Measurements from ENCODE around the gene FHAD1. TPM values are rescaled to one million over a fixed set of nuclear protein-coding genes. Genes with fewer than 3 reads are reported as not detected.
A peak's percentile ranks its signal among the peaks of the same experiment; 100 is the strongest.

FHAD1 gene
- total and polyA plus RNA-seq, 9 of the 15 experiments (the other 6 are each of a cell fraction or from before 2014, with no cell fraction given), result 0.32 to 2.1 (median 1.5) TPM; not detected in 1

- TF ChIP-seq TRIM25 (IDR thresholded peaks at IDR 0.05; ENCODE audit: borderline replicate concordance) (no peak), L3MBTL2 (IDR thresholded peaks at IDR 0.05) (peak; percentile 38; the same call in 1 of the 2 replicates), ZHX1 (conservative IDR thresholded peaks at IDR 0.05; ENCODE audit: low read length) (no peak), ESRRB (CRISPR knock-in tag; IDR thresholded peaks at IDR 0.05; ENCODE audit: borderline replicate concordance) (no peak), C11orf30 (IDR thresholded peaks at IDR 0.05; ENCODE audit: low read depth) (0 out of 2 replicates have a peak, but pooled peaks have one; percentile 7), SMARCE1 (IDR thresholded peaks at IDR 0.05) (no peak), HDAC1 (IDR thresholded peaks at IDR 0.05) (no peak), PCBP2 (IDR thresholded peaks at IDR 0.05; ENCODE audit: low read depth, low read length, poor library complexity, severe bottlenecking) (no peak), SNRNP70 (optimal IDR thresholded peaks at IDR 0.05; ENCODE audit: low read depth, low read length) (no peak), RBBP5 (IDR thresholded peaks at IDR 0.05; ENCODE audit: borderline replicate concordance, insufficient read depth, low read length, poor library complexity, severe bottlenecking) (no peak), SIX5 (IDR thresholded peaks at IDR 0.05; ENCODE audit: borderline replicate concordance in 1 of 2, insufficient read depth in 1 of 2, low read depth in 1 of 2, low read length in 2 of 2) (no peak), SPI1 (IDR thresholded peaks at IDR 0.05; ENCODE audit: borderline replicate concordance, low read depth, low read length) (0 out of 2 replicates have a peak, but pooled peaks have one; percentile 25), RNF219 (CRISPR knock-in tag; IDR thresholded peaks at IDR 0.05) (no peak), DIDO1 (tag; IDR thresholded peaks at IDR 0.05; ENCODE audit: low read depth) (no peak), MNT (conservative IDR thresholded peaks at IDR 0.05) (0 out of 4 replicates have a peak, but pooled peaks of 1 of the 2 experiments have one; percentile 11), NFE2 (IDR thresholded peaks at IDR 0.05; ENCODE audit: low read depth) (peak; percentile 37; the same call in 1 of the 2 replicates), ZNF717 (CRISPR knock-in tag; IDR thresholded peaks at IDR 0.05) (no peak), SIN3B (IDR thresholded peaks at IDR 0.05; ENCODE audit: low read depth) (no peak), ZC3H4 (CRISPR knock-in tag; IDR thresholded peaks at IDR 0.05; ENCODE audit: borderline replicate concordance) (no peak), SUPT5H (IDR thresholded peaks at IDR 0.05) (no peak)
Measured at GRCh38 chr1:15224259-15224869, 22.7 kb upstream of the FHAD1 start (continued).

Data from K562 (cell line).